HUES48 (cell line): Measurements from ENCODE around the gene PCSK2.
A peak's percentile ranks its signal among the peaks of the same experiment; 100 is the strongest.
"Not testable (repeated sequence)": the region's sequence is repeated elsewhere in the genome, so short reads cannot be mapped to it uniquely, and the experiment has no call there.

Experiments used
- H3K27ac ChIP-seq: one replicate; pipeline ENCODE4 v1.7.0; 2013; ENCODE audit warnings: low read depth, low read length, inconsistent platforms
- H3K27me3 ChIP-seq: 2 replicates; pipeline ENCODE4 v1.6.1; 2013; ENCODE audit warnings: mild to moderate bottlenecking, low read length; ENCODE audit not compliant: control insufficient read depth, insufficient read depth
- H3K36me3 ChIP-seq: 2 replicates; pipeline ENCODE4 v1.6.1; 2013; ENCODE audit warnings: low read length; ENCODE audit not compliant: control insufficient read depth, insufficient read depth
- H3K4me1 ChIP-seq: 2 replicates; pipeline ENCODE4 v1.6.1; 2013; ENCODE audit warnings: mild to moderate bottlenecking, low read length; ENCODE audit not compliant: control insufficient read depth, insufficient read depth
- H3K4me3 ChIP-seq: 2 replicates; pipeline ENCODE4 v1.5.1; 2013; ENCODE audit warnings: mild to moderate bottlenecking, low read depth, low read length
- H3K9ac ChIP-seq: 2 replicates; pipeline ENCODE4 v1.6.1; 2013; ENCODE audit warnings: mild to moderate bottlenecking, low read depth, low read length, moderate library complexity
- H3K9me3 ChIP-seq: 2 replicates; pipeline ENCODE4 v1.6.1; 2013; ENCODE audit warnings: low read length; ENCODE audit not compliant: control insufficient read depth, insufficient read depth

PCSK2 gene

DNA sequence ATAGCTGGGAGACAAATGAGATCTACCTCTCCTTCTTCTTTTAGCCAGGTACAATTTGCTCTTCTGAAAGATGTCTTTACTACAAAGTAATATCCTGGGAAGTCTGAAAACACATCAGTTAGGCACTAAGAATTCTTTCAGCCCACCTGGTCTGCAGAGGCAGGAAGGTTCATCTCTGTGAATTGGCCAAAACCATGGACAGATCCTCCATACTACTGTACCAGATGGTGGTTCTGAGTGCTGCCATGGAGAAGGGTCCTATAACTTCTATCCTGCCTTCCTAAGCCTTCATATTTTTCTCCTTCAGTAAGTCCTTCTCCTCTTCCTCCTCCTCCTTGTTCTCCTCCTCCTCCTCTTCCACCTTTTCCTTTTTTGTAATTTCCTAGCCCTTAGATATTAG, 11.7 kb upstream of the PCSK2 start:
- H3K9ac ChIP-seq = no peak overlapping the region
- no peaks in the 10 kb centered on the region for H3K9me3 ChIP-seq
- H3K36me3 ChIP-seq = no peaks in the 10 kb centered on the region
- no peak overlapping the region for H3K4me3 ChIP-seq
- no peaks in the 10 kb centered on the region for H3K27me3 ChIP-seq
- no peaks in the 10 kb centered on the region for H3K4me1 ChIP-seq
- H3K27ac ChIP-seq = no peak overlapping the region

DNA sequence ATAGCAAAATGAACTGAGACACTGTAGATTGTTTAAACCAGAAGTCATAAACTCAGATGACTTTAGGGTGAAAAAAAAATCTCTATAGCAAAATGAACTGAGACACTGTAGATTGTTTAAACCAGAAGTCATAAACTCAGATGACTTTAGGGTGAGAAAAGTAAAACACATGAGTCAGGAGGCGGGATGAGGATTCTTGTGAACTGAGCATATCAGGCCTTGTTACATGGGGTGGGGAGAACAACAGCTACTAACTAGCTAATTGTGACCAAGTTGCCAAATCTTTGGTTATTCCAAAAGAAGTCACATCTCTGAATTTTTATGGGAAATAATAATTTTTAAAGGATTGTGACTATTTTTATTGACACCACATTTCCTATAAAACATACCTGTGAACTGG, 7.0 kb upstream of the PCSK2 start:
- not testable (repeated sequence) for H3K36me3 ChIP-seq, H3K4me1 ChIP-seq, H3K4me3 ChIP-seq, H3K9ac ChIP-seq, H3K27ac ChIP-seq, H3K9me3 ChIP-seq
- peaks cover 21% of the 10 kb centered on the region for H3K27me3 ChIP-seq

DNA sequence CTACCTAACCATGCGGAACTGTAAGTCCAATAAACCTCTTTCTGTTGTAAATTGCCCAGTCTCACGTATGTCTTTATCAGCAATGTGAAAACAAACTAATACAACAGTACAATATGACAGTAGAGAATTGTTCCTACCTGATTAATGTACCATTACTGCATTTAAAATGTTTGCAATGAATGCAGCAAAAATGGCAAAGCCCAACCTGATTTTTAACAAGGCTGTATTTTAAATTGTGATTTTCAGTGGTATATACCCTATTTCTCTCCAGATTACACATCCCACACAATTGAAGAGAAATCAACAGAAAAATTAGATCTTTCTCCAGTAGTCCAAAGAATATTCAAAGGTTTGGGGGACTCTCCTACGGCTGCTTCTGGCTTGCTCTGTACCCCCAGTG, 3.3 kb upstream of the PCSK2 start:
- peaks cover 52% of the 10 kb centered on the region for H3K27me3 ChIP-seq
- no peak overlapping the region for H3K9ac ChIP-seq
- H3K4me3 ChIP-seq = no peak overlapping the region
- H3K9me3 ChIP-seq = no peaks in the 10 kb centered on the region
- no peak overlapping the region for H3K27ac ChIP-seq
- H3K36me3 ChIP-seq = no peaks in the 10 kb centered on the region
- H3K4me1 ChIP-seq = peaks cover 8% of the 10 kb centered on the region; the same call in 1 of the 2 replicates

DNA sequence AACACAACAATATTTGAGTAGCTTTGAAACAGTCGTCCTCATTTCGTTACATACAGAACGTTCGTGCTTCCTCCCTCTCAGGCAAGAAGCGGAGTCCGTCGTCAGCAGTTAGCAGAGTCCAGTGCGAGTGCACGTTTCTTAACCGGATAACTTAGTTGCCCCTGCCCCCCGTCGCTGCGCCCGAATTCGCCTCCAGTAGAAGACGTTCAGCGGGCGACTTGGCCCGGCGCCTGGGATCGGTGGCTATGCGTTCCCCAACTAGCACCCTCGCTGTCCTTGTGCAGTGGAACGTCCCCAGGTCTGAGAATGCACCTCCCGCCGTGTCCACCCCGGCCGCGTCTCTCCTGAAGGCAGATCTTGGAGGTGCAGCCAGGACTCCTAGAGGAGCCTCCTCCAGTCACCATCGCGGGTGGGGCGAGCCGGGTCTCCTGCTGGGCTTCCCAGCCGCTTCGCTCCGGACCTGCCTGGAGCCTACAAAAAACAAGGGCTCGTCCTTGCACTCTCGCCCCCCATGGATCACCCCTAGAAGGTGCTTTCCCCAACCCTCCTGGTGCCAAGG, 910 bp upstream of the PCSK2 start:
- peaks cover 17% of the 10 kb centered on the region for H3K4me1 ChIP-seq
- peak overlapping the region; percentile 77 for H3K4me3 ChIP-seq
- peaks cover 69% of the 10 kb centered on the region for H3K27me3 ChIP-seq
- H3K27ac ChIP-seq = no peak overlapping the region
- H3K36me3 ChIP-seq = no peaks in the 10 kb centered on the region
- H3K9ac ChIP-seq = 0 out of 2 replicates have a peak overlapping the region, but pooled peaks have one; percentile 35
- H3K9me3 ChIP-seq = no peaks in the 10 kb centered on the region

DNA sequence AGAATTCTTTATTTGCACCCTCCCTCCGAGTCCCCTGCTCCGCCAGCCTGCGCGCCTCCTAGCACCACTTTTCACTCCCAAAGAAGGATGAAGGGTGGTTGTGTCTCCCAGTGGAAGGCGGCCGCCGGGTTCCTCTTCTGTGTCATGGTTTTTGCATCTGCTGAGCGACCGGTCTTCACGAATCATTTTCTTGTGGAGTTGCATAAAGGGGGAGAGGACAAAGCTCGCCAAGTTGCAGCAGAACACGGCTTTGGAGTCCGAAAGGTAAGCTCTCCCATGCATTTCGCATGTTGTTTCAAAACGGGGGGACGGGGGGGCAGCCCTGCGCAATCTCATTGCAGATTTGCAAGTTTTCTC, 357 bp downstream of the PCSK2 start:
- Histone ChIP-seq H3K27ac (no peak overlapping the region), H3K9ac (no peak overlapping the region), H3K9me3 (no peaks in the 10 kb centered on the region), H3K36me3 (no peaks in the 10 kb centered on the region), H3K4me1 (peaks cover 17% of the 10 kb centered on the region), H3K4me3 (peak overlapping the region; percentile 62), H3K27me3 (peaks cover 69% of the 10 kb centered on the region)

DNA sequence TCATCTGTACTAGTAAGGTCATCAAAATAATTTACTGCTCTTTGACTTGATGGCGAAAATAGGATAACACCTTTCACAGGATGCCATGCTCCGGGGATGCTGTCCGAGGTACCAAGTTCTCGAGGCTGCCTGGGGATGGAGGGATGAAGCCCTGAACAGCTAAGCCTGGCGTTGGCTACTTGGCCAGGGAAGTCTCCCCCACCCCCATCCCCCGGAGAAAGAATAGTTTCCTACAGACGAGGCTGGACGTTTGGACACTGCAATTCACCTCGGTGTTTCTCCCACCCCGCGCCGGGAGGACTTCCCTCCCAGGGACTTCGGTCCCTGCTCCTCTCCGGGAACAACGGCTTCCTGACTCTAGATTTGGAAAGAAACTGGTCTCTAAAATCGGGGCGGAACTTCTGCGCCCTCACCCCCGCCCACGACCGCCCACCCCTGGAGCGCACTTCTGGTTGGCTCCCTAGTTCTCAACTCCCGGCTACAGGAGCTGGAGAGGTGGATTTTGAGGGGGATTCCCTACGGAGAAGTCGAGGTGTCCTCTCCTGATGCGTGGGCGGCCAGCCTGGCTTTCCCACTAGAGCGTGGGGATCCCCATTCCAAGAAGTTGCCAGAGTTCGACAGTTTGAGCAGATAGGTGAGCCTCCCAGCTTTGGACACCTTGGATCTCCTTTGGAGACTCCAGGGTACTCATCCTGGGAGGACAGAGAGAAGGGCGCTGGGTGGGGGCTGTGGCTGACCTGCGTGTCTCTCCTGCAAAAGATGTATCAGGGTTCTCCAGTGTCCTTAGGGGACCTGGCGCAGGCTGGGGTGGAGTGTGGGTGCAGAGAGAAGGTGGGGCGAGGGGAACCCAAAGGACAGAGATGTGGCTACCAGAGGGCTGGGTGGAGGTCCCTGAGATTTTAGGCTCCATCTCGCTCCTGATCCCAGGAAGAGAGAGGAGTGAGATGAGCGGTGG, 1.1 kb downstream of the PCSK2 start:
- peak overlapping the region; percentile 62 for H3K4me3 ChIP-seq
- no peak overlapping the region for H3K9ac ChIP-seq
- H3K4me1 ChIP-seq = peaks cover 17% of the 10 kb centered on the region
- no peaks in the 10 kb centered on the region for H3K36me3 ChIP-seq
- H3K27ac ChIP-seq = no peak overlapping the region
- H3K9me3 ChIP-seq = no peaks in the 10 kb centered on the region
- peaks cover 67% of the 10 kb centered on the region for H3K27me3 ChIP-seq

DNA sequence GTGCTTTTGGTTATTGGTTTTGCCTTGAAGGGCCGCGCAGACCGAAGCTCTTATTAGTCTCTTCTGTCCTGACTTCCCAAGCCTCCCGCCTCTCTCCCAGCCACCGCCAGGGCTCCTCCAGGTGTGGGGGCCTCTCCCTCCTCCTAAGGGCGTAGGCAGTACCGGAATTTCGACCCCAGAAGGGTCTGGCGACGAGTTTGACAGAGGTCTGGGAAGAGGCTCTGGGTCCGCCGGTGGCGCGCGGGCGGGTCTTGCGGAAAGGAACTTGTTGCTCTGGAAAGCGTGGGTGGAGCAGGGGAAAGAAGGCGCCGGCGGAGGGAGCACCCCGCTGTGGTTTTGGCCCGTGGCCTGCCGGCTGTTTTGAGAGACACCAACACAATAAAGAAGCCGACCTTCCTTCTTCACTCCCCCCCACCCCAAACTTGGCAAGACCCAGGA, 1.8 kb downstream of the PCSK2 start:
- Histone ChIP-seq H3K9ac (no peak overlapping the region), H3K27me3 (peaks cover 61% of the 10 kb centered on the region), H3K4me1 (peaks cover 17% of the 10 kb centered on the region), H3K9me3 (no peaks in the 10 kb centered on the region), H3K36me3 (no peaks in the 10 kb centered on the region), H3K27ac (peak overlapping the region; percentile 29), H3K4me3 (peak overlapping the region; percentile 62)

DNA sequence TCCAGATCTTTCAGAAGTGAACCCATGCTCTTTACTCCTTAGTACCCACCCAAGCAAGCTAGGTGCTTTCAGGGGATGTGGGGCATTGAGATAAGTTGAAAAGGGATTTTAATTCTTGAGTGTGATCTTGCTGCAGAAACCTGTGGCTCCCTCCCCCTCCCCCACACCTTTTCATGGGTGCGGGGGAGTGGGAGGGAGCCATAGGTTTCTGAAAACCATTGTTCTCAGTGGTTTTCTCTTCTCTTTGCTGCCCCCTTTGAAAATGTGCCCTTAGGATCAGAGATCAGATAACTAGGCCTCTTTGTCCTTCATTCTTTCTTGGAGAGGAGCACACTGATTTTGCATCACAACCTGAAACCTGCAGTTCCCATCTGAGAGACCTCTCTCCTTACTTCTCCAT, 2.4 kb downstream of the PCSK2 start:
- Histone ChIP-seq H3K4me3 (peak overlapping the region; percentile 62; the same call in 1 of the 2 replicates), H3K27ac (peak overlapping the region; percentile 29), H3K9me3 (no peaks in the 10 kb centered on the region), H3K9ac (no peak overlapping the region), H3K36me3 (no peaks in the 10 kb centered on the region), H3K4me1 (peaks cover 17% of the 10 kb centered on the region), H3K27me3 (peaks cover 54% of the 10 kb centered on the region)

DNA sequence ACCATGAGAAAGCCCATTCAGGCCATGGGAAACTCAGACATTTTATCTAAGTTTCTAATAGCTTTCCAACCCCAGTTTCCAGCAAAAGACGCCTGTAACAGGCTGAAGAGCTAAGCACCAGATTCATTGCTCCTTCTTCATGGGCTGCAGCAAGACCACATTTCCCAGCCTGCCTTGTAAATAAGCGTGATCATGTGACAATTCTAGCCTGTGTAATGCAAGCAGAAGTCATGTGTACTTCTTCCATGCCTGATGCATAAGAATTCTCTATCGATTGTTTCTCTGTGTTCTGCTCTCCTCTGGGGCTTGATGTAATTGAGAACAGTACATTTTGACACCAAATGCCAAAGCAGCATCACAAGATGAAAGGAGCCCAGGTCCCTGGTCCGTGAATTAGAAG, 6.8 kb downstream of the PCSK2 start:
- Histone ChIP-seq H3K9ac (no peak overlapping the region), H3K36me3 (no peaks in the 10 kb centered on the region), H3K27me3 (peaks cover 17% of the 10 kb centered on the region), H3K4me1 (peaks cover 8% of the 10 kb centered on the region), H3K9me3 (no peaks in the 10 kb centered on the region), H3K4me3 (no peak overlapping the region), H3K27ac (no peak overlapping the region)

DNA sequence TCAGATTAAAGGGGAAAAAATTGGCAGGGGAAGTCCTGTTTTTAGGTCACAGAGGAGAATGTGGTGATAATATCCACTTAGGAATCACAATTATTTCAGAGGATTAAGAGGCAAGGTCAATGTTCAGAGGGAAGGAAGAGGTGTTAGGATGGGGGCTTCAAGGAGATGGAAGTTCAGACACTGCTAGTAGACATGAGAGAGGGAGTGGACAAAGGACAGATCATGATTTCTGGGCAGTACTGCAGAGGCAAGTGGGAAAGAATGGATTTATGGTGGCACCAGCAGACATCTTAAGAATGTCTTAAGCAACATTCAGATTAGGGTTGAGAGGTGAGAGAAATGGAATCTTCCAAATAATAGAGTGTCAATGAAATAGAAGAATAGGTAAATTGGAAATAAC, 9.9 kb downstream of the PCSK2 start:
- Histone ChIP-seq H3K27ac (no peak overlapping the region), H3K4me1 (no peaks in the 10 kb centered on the region), H3K9ac (no peak overlapping the region), H3K27me3 (no peaks in the 10 kb centered on the region), H3K4me3 (no peak overlapping the region), H3K36me3 (no peaks in the 10 kb centered on the region), H3K9me3 (no peaks in the 10 kb centered on the region)

DNA sequence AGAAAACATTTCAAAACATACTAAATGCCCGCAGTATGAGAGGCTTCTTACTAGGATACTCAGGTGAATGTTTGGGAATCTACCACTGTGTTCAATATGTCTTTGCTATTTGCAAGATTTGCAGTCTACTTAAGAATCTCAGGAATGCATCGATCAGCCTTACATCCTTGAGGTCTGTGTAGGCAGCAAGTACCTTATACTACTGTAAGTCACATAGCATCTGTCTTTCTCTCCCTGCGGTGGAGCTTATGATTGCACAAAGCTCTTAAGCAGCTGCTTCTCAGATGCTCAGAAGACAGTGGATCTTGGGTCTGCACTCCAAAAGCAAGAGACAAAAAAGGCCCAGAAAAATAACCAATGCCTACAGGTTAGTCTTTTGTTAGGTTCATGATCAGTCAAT, 21.4 kb downstream of the PCSK2 start:
- Histone ChIP-seq H3K9ac (no peak overlapping the region), H3K36me3 (no peaks in the 10 kb centered on the region), H3K27me3 (no peaks in the 10 kb centered on the region), H3K9me3 (no peaks in the 10 kb centered on the region), H3K27ac (no peak overlapping the region), H3K4me1 (no peaks in the 10 kb centered on the region), H3K4me3 (no peak overlapping the region)
